ENCODE measurements around the gene B4GALNT3. TPM values are rescaled to one million over a fixed set of nuclear protein-coding genes. Genes with fewer than 3 reads are reported as not detected.

B4GALNT3 gene
- polyA plus RNA-seq, 2 of the 4 experiments (the other 2 are of a cell fraction): 0.43 to 0.53 TPM

DNA sequence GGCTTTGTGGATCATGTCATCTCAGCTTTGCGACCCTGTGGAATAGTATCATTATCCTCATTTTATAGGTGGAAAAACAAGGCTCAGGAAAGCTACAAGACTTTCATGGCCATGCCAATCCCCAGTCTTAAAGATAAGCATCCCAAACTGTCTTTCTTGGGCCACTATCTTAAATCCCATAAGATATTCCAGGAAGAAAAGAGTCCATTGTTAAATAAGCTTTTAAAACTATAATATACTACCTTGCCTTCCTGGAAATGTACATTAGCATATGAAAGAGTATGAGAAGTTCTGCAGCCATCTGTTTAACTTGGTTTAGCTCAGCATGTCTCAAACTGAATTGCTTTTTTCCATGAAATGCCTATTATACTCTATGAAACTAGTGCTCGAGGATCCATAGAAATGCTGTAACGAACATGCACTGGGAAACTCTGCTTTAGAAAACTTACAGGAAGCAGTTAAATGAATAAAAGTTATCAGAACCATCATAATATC is 77.1 kb downstream of the B4GALNT3 start:
- Histone ChIP-seq H3K4me3 (no peak overlapping the region), H3K4me2 (no peak overlapping the region), H3K9me3 (no peaks in the 10 kb centered on the region; the same call in 2 of the 3 replicates), H3K4me1 (peaks cover 12% of the 10 kb centered on the region; the same call in 1 of the 3 replicates), H3K27ac (no peak overlapping the region)
- DNase-seq (ENCODE audit: low read depth in 1 of 2, low spot score in 1 of 2) (no peak), ATAC-seq (no peak), FAIRE-seq (no peak)
- ChIA-PET CTCF (interaction anchor here (1.3 to 7.6 kb wide), 5 partner anchors 8 to 94 kb away, joined by 3 to 75 read pairs (median 4); no protein-coding TSS in a partner anchor), POLR2A (no interaction called here)
- WGBS (ENCODE audit: missing lambda C conversion rate): 75% methylated on average over 3 of the region's 3 CpGs
- no peak for TF ChIP-seq MAFK (IDR thresholded peaks at IDR 0.05; ENCODE audit: partially characterized antibody)
- no peak for TF ChIP-seq POLR2AphosphoS2 (conservative IDR thresholded peaks at IDR 0.05; ENCODE audit: low read length)
- no peak for TF ChIP-seq CBX2 (IDR thresholded peaks at IDR 0.05; ENCODE audit: borderline replicate concordance, low read depth)
- TF ChIP-seq MAZ (IDR thresholded peaks at IDR 0.05; ENCODE audit: borderline replicate concordance, low read depth, low read length): no peak
- no peak for TF ChIP-seq TFCP2L1 (CRISPR knock-in tag; IDR thresholded peaks at IDR 0.05)
- no peak for TF ChIP-seq RCOR1 (IDR thresholded peaks at IDR 0.05; ENCODE audit: low read depth, low read length)
- TF ChIP-seq, protein P1, sequence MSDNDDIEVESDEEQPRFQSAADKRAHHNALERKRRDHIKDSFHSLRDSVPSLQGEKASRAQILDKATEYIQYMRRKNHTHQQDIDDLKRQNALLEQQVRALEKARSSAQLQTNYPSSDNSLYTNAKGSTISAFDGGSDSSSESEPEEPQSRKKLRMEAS (IDR thresholded peaks at IDR 0.05): no peak
- TF ChIP-seq, protein P2, sequence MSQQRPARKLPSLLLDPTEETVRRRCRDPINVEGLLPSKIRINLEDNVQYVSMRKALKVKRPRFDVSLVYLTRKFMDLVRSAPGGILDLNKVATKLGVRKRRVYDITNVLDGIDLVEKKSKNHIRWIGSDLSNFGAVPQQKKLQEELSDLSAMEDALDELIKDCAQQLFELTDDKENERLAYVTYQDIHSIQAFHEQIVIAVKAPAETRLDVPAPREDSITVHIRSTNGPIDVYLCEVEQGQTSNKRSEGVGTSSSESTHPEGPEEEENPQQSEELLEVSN (IDR thresholded peaks at IDR 0.05; ENCODE audit: borderline replicate concordance, low read depth): no peak
- TF ChIP-seq CHD4 (IDR thresholded peaks at IDR 0.05; ENCODE audit: borderline replicate concordance): no peak
- TF ChIP-seq FOXS1 (CRISPR knock-in tag; IDR thresholded peaks at IDR 0.05): no peak
- TF ChIP-seq ZC3H11A (IDR thresholded peaks at IDR 0.05): no peak
- no peak for TF ChIP-seq ZFP36 (IDR thresholded peaks at IDR 0.05; ENCODE audit: borderline replicate concordance, partially characterized antibody)
- TF ChIP-seq, protein P3, sequence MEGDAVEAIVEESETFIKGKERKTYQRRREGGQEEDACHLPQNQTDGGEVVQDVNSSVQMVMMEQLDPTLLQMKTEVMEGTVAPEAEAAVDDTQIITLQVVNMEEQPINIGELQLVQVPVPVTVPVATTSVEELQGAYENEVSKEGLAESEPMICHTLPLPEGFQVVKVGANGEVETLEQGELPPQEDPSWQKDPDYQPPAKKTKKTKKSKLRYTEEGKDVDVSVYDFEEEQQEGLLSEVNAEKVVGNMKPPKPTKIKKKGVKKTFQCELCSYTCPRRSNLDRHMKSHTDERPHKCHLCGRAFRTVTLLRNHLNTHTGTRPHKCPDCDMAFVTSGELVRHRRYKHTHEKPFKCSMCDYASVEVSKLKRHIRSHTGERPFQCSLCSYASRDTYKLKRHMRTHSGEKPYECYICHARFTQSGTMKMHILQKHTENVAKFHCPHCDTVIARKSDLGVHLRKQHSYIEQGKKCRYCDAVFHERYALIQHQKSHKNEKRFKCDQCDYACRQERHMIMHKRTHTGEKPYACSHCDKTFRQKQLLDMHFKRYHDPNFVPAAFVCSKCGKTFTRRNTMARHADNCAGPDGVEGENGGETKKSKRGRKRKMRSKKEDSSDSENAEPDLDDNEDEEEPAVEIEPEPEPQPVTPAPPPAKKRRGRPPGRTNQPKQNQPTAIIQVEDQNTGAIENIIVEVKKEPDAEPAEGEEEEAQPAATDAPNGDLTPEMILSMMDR (IDR thresholded peaks at IDR 0.05): no peak
- no peak for TF ChIP-seq PHF8 (IDR thresholded peaks at IDR 0.05; ENCODE audit: borderline replicate concordance, low read depth)
- no peak for TF ChIP-seq BHLHE40 (IDR thresholded peaks at IDR 0.05; ENCODE audit: low read depth, low read length)
- no peak for TF ChIP-seq NPAS2 (CRISPR knock-in tag; IDR thresholded peaks at IDR 0.05; ENCODE audit: borderline replicate concordance)
- TF ChIP-seq, protein P4, sequence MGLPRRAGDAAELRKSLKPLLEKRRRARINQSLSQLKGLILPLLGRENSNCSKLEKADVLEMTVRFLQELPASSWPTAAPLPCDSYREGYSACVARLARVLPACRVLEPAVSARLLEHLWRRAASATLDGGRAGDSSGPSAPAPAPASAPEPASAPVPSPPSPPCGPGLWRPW (IDR thresholded peaks at IDR 0.05): no peak

DNA sequence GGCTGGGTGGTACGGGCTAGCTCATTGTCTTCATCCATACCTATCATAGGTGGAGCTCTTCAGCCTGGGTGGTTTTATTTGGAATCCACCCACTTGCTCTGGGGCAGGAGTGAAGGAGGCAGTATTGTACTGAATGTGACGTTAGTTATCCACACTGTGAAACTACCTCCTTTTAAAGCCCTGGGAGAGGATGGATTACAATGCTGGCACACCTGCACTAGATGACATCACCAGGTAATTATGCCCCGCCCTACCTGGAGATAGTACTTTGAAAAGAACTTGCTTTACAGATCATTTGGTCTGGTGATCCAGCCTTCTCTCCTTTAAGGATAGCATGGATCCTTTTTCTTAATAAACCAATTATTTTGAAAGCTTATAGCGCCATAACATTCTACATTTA is 78.0 kb downstream of the B4GALNT3 start:
- H3K27ac ChIP-seq: no peak overlapping the region
- no peaks in the 10 kb centered on the region; the same call in 2 of the 3 replicates for H3K9me3 ChIP-seq
- ChIA-PET POLR2A (no interaction called here), CTCF (interaction anchor here (0.7 to 7.6 kb wide), 6 partner anchors 9 to 558 kb away, joined by 3 to 75 read pairs (median 20); no protein-coding TSS in a partner anchor)
- WGBS (ENCODE audit: missing lambda C conversion rate): 73% methylated on average over 4 of the region's 4 CpGs
- H3K4me1 ChIP-seq: peaks cover 16% of the 10 kb centered on the region; the same call in 1 of the 3 replicates
- H3K4me3 ChIP-seq: no peak overlapping the region
- no peak for DNase-seq (ENCODE audit: low read depth in 1 of 2, low spot score in 1 of 2)
- no peak overlapping the region for H3K4me2 ChIP-seq
- ATAC-seq: no peak
- no peak for FAIRE-seq
- TF ChIP-seq FOSL2 (IDR thresholded peaks at IDR 0.05) (no peak), FOSL2 (CRISPR knock-in tag; IDR thresholded peaks at IDR 0.05) (no peak), ZSCAN20 (CRISPR knock-in tag; IDR thresholded peaks at IDR 0.05) (no peak), PHF8 (IDR thresholded peaks at IDR 0.05; ENCODE audit: borderline replicate concordance, low read depth) (no peak), CHD4 (IDR thresholded peaks at IDR 0.05; ENCODE audit: borderline replicate concordance) (no peak), FOXS1 (CRISPR knock-in tag; IDR thresholded peaks at IDR 0.05) (no peak), KDM1A (IDR thresholded peaks at IDR 0.05; ENCODE audit: low read depth) (no peak), CBX8 (IDR thresholded peaks at IDR 0.05) (no peak), TP53 (CRISPR knock-in tag; IDR thresholded peaks at IDR 0.05) (no peak), RNF2 (IDR thresholded peaks at IDR 0.05; ENCODE audit: borderline replicate concordance, low read depth) (no peak), RCOR1 (IDR thresholded peaks at IDR 0.05; ENCODE audit: low read depth, low read length) (no peak), POLR2A (IDR thresholded peaks at IDR 0.05; ENCODE audit: low read length) (no peak), GATA3 (IDR thresholded peaks at IDR 0.05; ENCODE audit: borderline replicate concordance) (no peak), ESRRA (IDR thresholded peaks at IDR 0.05; ENCODE audit: borderline replicate concordance, low read length) (no peak), CBX2 (IDR thresholded peaks at IDR 0.05; ENCODE audit: borderline replicate concordance, low read depth) (no peak)
- TF ChIP-seq, protein P2 (IDR thresholded peaks at IDR 0.05; ENCODE audit: borderline replicate concordance, low read depth): no peak
- TF ChIP-seq, protein P5, sequence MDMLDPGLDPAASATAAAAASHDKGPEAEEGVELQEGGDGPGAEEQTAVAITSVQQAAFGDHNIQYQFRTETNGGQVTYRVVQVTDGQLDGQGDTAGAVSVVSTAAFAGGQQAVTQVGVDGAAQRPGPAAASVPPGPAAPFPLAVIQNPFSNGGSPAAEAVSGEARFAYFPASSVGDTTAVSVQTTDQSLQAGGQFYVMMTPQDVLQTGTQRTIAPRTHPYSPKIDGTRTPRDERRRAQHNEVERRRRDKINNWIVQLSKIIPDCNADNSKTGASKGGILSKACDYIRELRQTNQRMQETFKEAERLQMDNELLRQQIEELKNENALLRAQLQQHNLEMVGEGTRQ (IDR thresholded peaks at IDR 0.05): no peak
- TF ChIP-seq, protein P6, sequence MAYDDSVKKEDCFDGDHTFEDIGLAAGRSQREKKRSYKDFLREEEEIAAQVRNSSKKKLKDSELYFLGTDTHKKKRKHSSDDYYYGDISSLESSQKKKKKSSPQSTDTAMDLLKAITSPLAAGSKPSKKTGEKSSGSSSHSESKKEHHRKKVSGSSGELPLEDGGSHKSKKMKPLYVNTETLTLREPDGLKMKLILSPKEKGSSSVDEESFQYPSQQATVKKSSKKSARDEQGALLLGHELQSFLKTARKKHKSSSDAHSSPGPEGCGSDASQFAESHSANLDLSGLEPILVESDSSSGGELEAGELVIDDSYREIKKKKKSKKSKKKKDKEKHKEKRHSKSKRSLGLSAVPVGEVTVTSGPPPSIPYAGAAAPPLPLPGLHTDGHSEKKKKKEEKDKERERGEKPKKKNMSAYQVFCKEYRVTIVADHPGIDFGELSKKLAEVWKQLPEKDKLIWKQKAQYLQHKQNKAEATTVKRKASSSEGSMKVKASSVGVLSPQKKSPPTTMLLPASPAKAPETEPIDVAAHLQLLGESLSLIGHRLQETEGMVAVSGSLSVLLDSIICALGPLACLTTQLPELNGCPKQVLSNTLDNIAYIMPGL (CRISPR knock-in tag; IDR thresholded peaks at IDR 0.05; ENCODE audit: borderline replicate concordance): no peak
